Astrocyte (in vitro differentiated cells and primary cell): ENCODE data around the gene HSCB. TPM values are rescaled to one million over a fixed set of nuclear protein-coding genes. Genes with fewer than 3 reads are reported as not detected.

ENCODE experiments used
- DNase-seq: peaks from one replicate; pipeline ENCODE4 v3.0.0-alpha.2; 2010; ENCODE audit warnings: low read depth
- FAIRE-seq: peaks from 2 replicates; lab custom pipeline; 2011; peaks lifted over from hg19 to GRCh38; lab: Jason Lieb, UNC
- H2AFZ ChIP-seq: 2 replicates; pipeline ENCODE4 v1.6.0; 2012; ENCODE audit warnings: low read depth, low read length, inconsistent platforms
- H3K27ac ChIP-seq: 2 replicates; pipeline ENCODE4 v1.5.1; 2011; ENCODE audit warnings: low read depth, low read length, inconsistent platforms
- H3K27me3 ChIP-seq: 2 replicates; pipeline ENCODE4 v1.6.0; 2011; ENCODE audit warnings: low read length, inconsistent platforms; ENCODE audit not compliant: insufficient read depth
- H3K36me3 ChIP-seq: 2 replicates; pipeline ENCODE4 v1.5.1; 2011; ENCODE audit warnings: low read length, inconsistent platforms; ENCODE audit not compliant: insufficient read depth
- H3K4me1 ChIP-seq: 2 replicates; pipeline ENCODE4 v1.5.1; 2011; ENCODE audit warnings: low read length, inconsistent platforms; ENCODE audit not compliant: insufficient read depth
- H3K4me2 ChIP-seq: 2 replicates; pipeline ENCODE4 v1.6.0; 2012; ENCODE audit warnings: low read length, inconsistent platforms
- H3K4me3 ChIP-seq: 2 replicates; pipeline ENCODE4 v1.5.1; 2011; ENCODE audit warnings: low read depth, mild to moderate bottlenecking, low read length, inconsistent platforms; ENCODE audit not compliant: insufficient read depth
- H3K79me2 ChIP-seq: 2 replicates; pipeline ENCODE4 v1.6.0; 2012; ENCODE audit warnings: mild to moderate bottlenecking, low read length, inconsistent platforms; ENCODE audit not compliant: insufficient read depth
- H3K9ac ChIP-seq: 2 replicates; pipeline ENCODE4 v1.6.0; 2012; ENCODE audit warnings: mild to moderate bottlenecking, low read length, inconsistent platforms
- H3K9me3 ChIP-seq: 2 replicates; pipeline ENCODE4 v1.5.1; 2012; ENCODE audit warnings: low read depth, mild to moderate bottlenecking, low read length, inconsistent platforms; ENCODE audit not compliant: insufficient read depth
- H4K20me1 ChIP-seq: 2 replicates; pipeline ENCODE4 v1.6.0; 2012; ENCODE audit warnings: low read length, inconsistent platforms; ENCODE audit not compliant: insufficient read depth
- H3K27ac Mint-ChIP-seq: one replicate; pipeline ENCODE4 v1.8.0; 2021; ENCODE audit warnings: mild to moderate bottlenecking, mixed read lengths; ENCODE audit not compliant: unreplicated experiment
- H3K27me3 Mint-ChIP-seq: one replicate; pipeline ENCODE4 v1.8.0; 2021; ENCODE audit warnings: low read depth, mixed read lengths; ENCODE audit not compliant: unreplicated experiment
- H3K36me3 Mint-ChIP-seq: one replicate; pipeline ENCODE4 v1.8.0; 2021; ENCODE audit warnings: low read depth, mixed read lengths; ENCODE audit not compliant: unreplicated experiment
- H3K4me1 Mint-ChIP-seq: one replicate; pipeline ENCODE4 v1.8.0; 2021; ENCODE audit warnings: low read depth, mixed read lengths; ENCODE audit not compliant: unreplicated experiment
- H3K4me3 Mint-ChIP-seq: one replicate; pipeline ENCODE4 v1.8.0; 2021; ENCODE audit warnings: mild to moderate bottlenecking, moderate library complexity, mixed read lengths; ENCODE audit not compliant: unreplicated experiment
- H3K9me3 Mint-ChIP-seq: one replicate; pipeline ENCODE4 v1.8.0; 2021; ENCODE audit warnings: mild to moderate bottlenecking, mixed read lengths; ENCODE audit not compliant: unreplicated experiment
- CTCF ChIP-seq: IDR thresholded peaks from 2 replicates; pipeline ENCODE4 v1.5.1; 2011; ENCODE audit warnings: low read depth, mild to moderate bottlenecking, inconsistent platforms, low read length, moderate library complexity; ENCODE audit not compliant: insufficient read depth
- EZH2 ChIP-seq: IDR thresholded peaks from 2 replicates; pipeline ENCODE4 v1.6.1; 2012; ENCODE audit warnings: mild to moderate bottlenecking, low read length, inconsistent platforms; ENCODE audit not compliant: insufficient read depth
- total RNA-seq: library from RNA; stranded (reverse); gene quantifications from 2 replicates; pipeline ENCODE4 v1.2.1, GENCODE V29; 2021

The HSCB gene
- total RNA-seq, 1 donor from 2014 or later, result 10.7 TPM

GRCh38 chr22:28773461-28773867 lies 31.6 kb downstream of the HSCB start:
- no peaks in the 10 kb centered on the region for H3K9me3 Mint-ChIP-seq
- Histone ChIP-seq H3K9ac (peak overlapping the region; percentile 81), H3K36me3 (peaks cover 10% of the 10 kb centered on the region), H3K4me3 (peak overlapping the region; percentile 64), H3K27ac (peak overlapping the region; percentile 89), H4K20me1 (peaks cover 6% of the 10 kb centered on the region), H3K4me1 (peaks cover 3% of the 10 kb centered on the region), H3K79me2 (peaks cover 50% of the 10 kb centered on the region), H3K9me3 (no peaks in the 10 kb centered on the region), H3K4me2 (peak overlapping the region; percentile 87), H2AFZ (peak overlapping the region; percentile 74), H3K27me3 (no peaks in the 10 kb centered on the region)
- H3K4me1 Mint-ChIP-seq, result no peaks in the 10 kb centered on the region
- FAIRE-seq (peak; percentile 23), DNase-seq (peak; percentile 49)
- no peaks in the 10 kb centered on the region for H3K27me3 Mint-ChIP-seq
- peak overlapping the region; percentile 98 for H3K4me3 Mint-ChIP-seq
- H3K27ac Mint-ChIP-seq, result peak overlapping the region; percentile 86
- TF ChIP-seq CTCF (no peak), EZH2 (no peak)
- no peaks in the 10 kb centered on the region for H3K36me3 Mint-ChIP-seq

DNA sequence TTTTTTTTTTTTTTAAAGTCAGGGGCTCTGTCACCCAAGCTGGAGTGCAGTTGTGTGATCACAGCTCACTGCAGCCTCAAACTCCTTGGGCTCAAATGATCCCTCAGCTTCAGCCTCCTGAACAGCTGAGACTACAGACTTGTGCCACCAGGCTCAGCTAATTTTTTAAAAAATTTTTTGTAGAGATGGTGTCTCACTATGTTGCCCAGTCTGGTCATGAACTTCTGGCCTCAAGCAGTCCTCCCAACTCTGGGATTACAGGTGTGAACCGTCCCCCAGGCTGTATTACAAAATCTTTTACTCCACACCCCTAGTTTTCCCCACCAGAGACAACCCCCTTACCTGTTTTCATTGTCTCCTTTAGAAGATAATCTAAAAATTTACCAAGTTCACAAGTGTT lies 32.5 kb downstream of the HSCB start:
- H4K20me1 ChIP-seq, result peaks cover 12% of the 10 kb centered on the region
- TF ChIP-seq EZH2, result no peak
- no peak for TF ChIP-seq CTCF

GRCh38 chr22:28779833-28780232 lies 38.0 kb downstream of the HSCB start:
- no peak for FAIRE-seq

More for the DNA sequence above, 32.5 kb downstream of the HSCB start:
- Histone ChIP-seq H3K4me3 (no peak overlapping the region), H3K27me3 (no peaks in the 10 kb centered on the region), H3K79me2 (peaks cover 59% of the 10 kb centered on the region), H3K9me3 (no peaks in the 10 kb centered on the region), H3K27ac (no peak overlapping the region), H3K4me2 (peak overlapping the region; percentile 87), H2AFZ (no peak overlapping the region), H3K9ac (no peak overlapping the region), H3K36me3 (peaks cover 10% of the 10 kb centered on the region), H3K4me1 (peaks cover 3% of the 10 kb centered on the region)
- Mint-ChIP-seq H3K36me3 (no peaks in the 10 kb centered on the region), H3K9me3 (no peaks in the 10 kb centered on the region), H3K4me1 (no peaks in the 10 kb centered on the region), H3K27me3 (no peaks in the 10 kb centered on the region), H3K27ac (no peak overlapping the region), H3K4me3 (peak overlapping the region; percentile 35)
- FAIRE-seq (no peak), DNase-seq (no peak)

More at GRCh38 chr22:28779833-28780232, 38.0 kb downstream of the HSCB start:
- H3K79me2 ChIP-seq, result peaks cover 58% of the 10 kb centered on the region
- H3K27me3 Mint-ChIP-seq, result no peaks in the 10 kb centered on the region
- TF ChIP-seq CTCF (no peak), EZH2 (no peak)
- no peaks in the 10 kb centered on the region for H3K4me1 ChIP-seq
- H3K27ac ChIP-seq, result no peak overlapping the region
- H3K36me3 ChIP-seq, result peaks cover 20% of the 10 kb centered on the region
- DNase-seq, result no peak
- H3K27ac Mint-ChIP-seq, result no peak overlapping the region
- H3K4me2 ChIP-seq, result no peak overlapping the region
- H4K20me1 ChIP-seq, result peaks cover 31% of the 10 kb centered on the region
- H2AFZ ChIP-seq, result no peak overlapping the region
- no peak overlapping the region for H3K9ac ChIP-seq
- H3K4me3 Mint-ChIP-seq, result no peak overlapping the region
- H3K9me3 Mint-ChIP-seq, result no peaks in the 10 kb centered on the region
- no peaks in the 10 kb centered on the region for H3K4me1 Mint-ChIP-seq
- H3K36me3 Mint-ChIP-seq, result peaks cover 2% of the 10 kb centered on the region
- H3K4me3 ChIP-seq, result no peak overlapping the region
- H3K27me3 ChIP-seq, result no peaks in the 10 kb centered on the region
- no peaks in the 10 kb centered on the region for H3K9me3 ChIP-seq
